Fibroblast of pulmonary artery (primary cell): ENCODE data around the gene EIF4ENIF1.
A peak's percentile ranks its signal among the peaks of the same experiment; 100 is the strongest.

Source experiments
- DNase-seq: peaks from one replicate; pipeline ENCODE4 v3.0.0-alpha.2; 2010; ENCODE audit warnings: low read depth
- H3K4me3 ChIP-seq: replicated peaks from 2 replicates; pipeline ENCODE4 v1.5.1; 2011; ENCODE audit warnings: low read depth, mild to moderate bottlenecking, control low read depth, low read length, moderate library complexity
- TF ChIP-seq, protein P1 (sequence below): IDR thresholded peaks from 2 replicates; pipeline ENCODE4 v1.5.1; 2011; ENCODE audit warnings: mild to moderate bottlenecking, control low read depth, low read length, inconsistent platforms; ENCODE audit errors: missing control alignments

EIF4ENIF1 gene

DNA sequence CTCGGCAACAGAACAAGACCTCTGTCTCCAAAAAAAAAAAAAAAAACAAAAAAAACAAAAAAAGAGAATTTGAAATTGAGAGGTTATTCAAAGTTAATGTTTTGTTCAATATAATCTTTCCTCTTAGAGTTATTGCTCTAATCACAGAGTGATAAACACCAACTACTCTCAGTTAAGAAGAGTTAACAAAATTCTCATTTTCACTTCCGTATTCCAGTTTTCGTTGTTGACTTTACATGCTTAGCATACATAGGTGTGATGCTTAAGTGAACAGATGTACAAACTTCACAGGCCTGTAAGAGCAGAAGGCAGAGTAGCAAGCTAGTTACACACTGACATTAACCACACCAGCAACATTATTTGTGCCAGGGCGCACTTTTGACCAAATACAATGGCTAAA, 12.3 kb downstream of the EIF4ENIF1 start:
- TF ChIP-seq, protein P1, sequence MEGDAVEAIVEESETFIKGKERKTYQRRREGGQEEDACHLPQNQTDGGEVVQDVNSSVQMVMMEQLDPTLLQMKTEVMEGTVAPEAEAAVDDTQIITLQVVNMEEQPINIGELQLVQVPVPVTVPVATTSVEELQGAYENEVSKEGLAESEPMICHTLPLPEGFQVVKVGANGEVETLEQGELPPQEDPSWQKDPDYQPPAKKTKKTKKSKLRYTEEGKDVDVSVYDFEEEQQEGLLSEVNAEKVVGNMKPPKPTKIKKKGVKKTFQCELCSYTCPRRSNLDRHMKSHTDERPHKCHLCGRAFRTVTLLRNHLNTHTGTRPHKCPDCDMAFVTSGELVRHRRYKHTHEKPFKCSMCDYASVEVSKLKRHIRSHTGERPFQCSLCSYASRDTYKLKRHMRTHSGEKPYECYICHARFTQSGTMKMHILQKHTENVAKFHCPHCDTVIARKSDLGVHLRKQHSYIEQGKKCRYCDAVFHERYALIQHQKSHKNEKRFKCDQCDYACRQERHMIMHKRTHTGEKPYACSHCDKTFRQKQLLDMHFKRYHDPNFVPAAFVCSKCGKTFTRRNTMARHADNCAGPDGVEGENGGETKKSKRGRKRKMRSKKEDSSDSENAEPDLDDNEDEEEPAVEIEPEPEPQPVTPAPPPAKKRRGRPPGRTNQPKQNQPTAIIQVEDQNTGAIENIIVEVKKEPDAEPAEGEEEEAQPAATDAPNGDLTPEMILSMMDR: no peak
- no peak overlapping the region for H3K4me3 ChIP-seq
- DNase-seq: no peak

DNA sequence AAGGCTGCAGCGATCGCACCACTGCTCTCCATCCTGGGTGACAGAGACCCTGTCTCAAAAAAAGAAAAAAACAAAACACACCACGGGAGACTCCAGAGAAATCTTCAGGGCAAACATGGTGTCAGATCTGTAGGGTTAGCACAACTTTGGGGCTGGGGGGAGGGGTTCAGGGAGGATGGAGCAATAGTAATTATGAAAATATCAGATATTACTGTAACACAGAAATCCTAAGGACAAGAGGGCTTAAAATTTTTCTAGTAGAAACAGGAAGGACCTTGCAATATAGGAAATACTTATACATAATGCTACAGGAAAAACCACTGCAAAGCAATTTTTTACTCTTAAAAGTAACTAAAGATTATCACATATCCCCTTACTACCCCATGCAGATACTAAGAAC, 13.8 kb downstream of the EIF4ENIF1 start:
- TF ChIP-seq, protein P1: no peak
- DNase-seq: no peak
- no peak overlapping the region for H3K4me3 ChIP-seq

DNA sequence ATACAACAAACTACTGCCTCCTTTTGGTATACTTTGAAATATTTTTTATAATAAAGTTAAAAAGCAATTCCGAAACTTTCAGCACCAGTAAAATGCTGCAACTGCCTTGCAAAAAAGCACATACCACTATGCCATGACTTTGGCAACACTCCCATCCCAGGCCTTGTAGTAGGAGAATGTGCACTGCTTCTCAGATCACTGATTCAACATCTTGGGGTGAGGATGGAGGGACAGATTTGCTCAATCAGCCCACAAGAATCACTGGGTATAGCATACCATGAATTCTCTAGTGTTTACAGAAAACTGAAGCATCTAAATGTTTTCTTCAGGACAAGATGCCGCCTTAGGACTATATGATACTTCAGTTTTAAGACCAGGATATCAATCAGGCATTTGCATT, 14.9 kb downstream of the EIF4ENIF1 start:
- TF ChIP-seq, protein P1: no peak
- H3K4me3 ChIP-seq: no peak overlapping the region
- DNase-seq: peak; percentile 69

DNA sequence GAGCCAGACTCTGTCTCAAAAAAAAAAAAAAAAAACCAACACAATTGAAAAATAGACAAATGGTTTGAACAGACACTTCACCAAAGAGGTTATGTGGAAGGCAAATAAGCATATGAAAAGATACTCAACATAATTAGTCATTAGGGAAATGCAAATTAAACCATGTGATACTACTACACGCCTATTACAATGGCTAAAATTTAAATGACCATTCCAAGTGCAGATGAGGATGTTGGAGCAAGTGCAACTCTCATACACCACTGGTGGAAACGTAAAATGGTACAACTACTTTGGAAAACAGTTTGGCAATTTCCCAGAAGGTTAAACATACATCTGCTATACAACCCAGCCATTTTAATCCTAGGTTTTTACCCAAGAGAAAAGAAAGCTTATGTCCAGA, 24.3 kb downstream of the EIF4ENIF1 start:
- TF ChIP-seq, protein P1: no peak
- DNase-seq: no peak
- H3K4me3 ChIP-seq: no peak overlapping the region

DNA sequence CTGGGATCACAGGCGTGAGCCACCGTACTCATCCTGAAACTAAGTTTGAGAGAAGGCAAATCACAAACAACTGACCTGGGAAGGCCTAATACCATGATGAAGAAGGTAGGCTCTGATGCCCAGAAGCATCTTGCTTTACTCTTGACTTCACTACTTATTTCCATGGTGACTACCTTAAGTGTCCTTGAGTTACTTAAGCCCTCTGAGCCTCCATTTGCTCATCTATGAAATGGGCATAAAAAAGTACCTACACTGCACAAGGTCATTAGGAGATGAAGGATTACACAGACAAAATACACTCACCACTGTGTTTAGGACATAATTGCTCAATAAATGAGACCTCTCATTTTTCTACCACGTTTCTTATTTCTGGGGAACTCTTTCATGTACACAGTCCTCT, 27.9 kb downstream of the EIF4ENIF1 start:
- no peak for DNase-seq
- no peak overlapping the region for H3K4me3 ChIP-seq
- TF ChIP-seq, protein P1: no peak

DNA sequence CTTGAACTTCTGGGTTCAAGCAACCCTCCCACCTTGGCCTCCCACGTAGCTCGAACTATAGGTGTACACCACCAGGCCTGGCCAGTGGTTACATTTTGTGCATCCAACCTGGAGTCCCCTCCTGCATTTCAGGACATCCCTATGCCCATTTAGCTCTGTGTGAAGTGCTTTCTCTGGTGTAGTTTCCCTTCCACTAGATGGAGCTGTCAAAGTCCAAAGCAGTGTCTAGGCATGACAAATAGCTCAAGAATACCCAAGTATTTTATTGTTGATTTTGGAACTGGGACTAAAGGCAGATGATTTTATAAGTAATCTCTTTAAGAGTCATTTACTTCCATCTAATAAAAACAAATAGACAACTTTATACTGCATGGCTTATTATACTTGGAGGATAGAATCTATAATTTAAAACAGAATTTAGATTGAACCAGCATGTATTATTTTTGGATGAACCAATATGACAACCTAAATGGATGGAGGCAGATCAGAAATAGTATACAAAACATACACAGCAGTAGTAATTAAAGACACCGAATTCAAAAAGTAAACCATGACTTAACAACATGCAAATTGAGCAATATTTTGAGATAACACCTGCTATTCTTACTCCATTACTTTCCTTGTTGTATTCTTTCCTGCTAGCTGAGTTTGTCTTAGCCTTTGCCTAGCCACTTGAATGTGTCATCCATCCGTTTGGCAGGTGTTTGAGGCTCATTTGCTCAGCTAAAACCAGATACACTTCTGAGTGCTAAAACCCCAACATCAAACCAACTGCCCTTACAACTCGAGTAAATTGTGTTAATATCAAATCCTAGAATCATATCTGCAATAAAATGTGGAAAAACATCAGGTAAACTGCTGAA, 37.7 kb downstream of the EIF4ENIF1 start:
- TF ChIP-seq, protein P1: peak; percentile 81
- DNase-seq: peak; percentile 72
- no peak overlapping the region for H3K4me3 ChIP-seq

DNA sequence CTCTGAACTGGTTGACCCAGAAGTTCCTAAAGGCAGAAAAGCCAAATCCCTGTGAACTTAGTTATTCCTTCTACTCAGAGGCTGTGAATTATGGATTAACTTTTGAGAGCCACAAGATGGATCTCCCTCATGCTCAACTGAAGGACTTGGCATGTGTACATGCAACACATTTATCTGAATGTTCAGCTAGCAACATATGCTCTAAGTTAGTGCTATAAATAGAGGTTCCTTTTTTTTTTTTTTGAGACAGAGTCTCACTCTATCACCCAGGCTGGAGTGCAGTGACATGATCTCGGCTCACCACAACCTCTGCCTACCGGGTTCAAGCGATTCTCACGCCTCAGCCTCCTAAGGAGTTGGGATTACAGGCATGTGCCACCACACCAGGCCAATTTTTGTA, 40.1 kb downstream of the EIF4ENIF1 start:
- TF ChIP-seq, protein P1: no peak
- no peak overlapping the region for H3K4me3 ChIP-seq
- DNase-seq: no peak
